GM21390 (cell line): ENCODE measurements around the gene EPHA6.

Experiments
- ATAC-seq: cut with Tn5 transposase; IDR thresholded peaks from one replicate; pipeline ENCODE4 v1.9.1; 2021; ENCODE audit not compliant: unreplicated experiment

EPHA6 gene

GRCh38 chr3:97138914-97139541 lies 324.6 kb downstream of the EPHA6 start:
- no peak for ATAC-seq

GRCh38 chr3:97148931-97149330 lies 334.5 kb downstream of the EPHA6 start:
- ATAC-seq: no peak

GRCh38 chr3:97161169-97161568 lies 346.8 kb downstream of the EPHA6 start:
- ATAC-seq: no peak

GRCh38 chr3:97177242-97177641 lies 362.8 kb downstream of the EPHA6 start:
- ATAC-seq: no peak

- ATAC-seq: no peak
These were observed 367.3 kb downstream of the EPHA6 start for GRCh38 chr3:97181704-97182103.

GRCh38 chr3:97187771-97188170 lies 373.4 kb downstream of the EPHA6 start:
- ATAC-seq: no peak

- no peak for ATAC-seq
These were observed 375.4 kb downstream of the EPHA6 start for GRCh38 chr3:97189835-97190234.

- no peak for ATAC-seq
These were observed 382.7 kb downstream of the EPHA6 start for GRCh38 chr3:97197083-97197482.

GRCh38 chr3:97197830-97198229 lies 383.4 kb downstream of the EPHA6 start:
- ATAC-seq: no peak

- no peak for ATAC-seq
These were observed 386.0 kb downstream of the EPHA6 start for GRCh38 chr3:97200387-97200786.

GRCh38 chr3:97201814-97202213 lies 387.4 kb downstream of the EPHA6 start:
- ATAC-seq: no peak

GRCh38 chr3:97228966-97229365 lies 414.6 kb downstream of the EPHA6 start:
- no peak for ATAC-seq

- no peak for ATAC-seq
These were observed 416.1 kb downstream of the EPHA6 start for GRCh38 chr3:97230486-97230885.

- ATAC-seq: no peak
These were observed 418.1 kb downstream of the EPHA6 start for GRCh38 chr3:97232393-97233034.

GRCh38 chr3:97235179-97235578 lies 420.8 kb downstream of the EPHA6 start:
- ATAC-seq: no peak

- ATAC-seq: no peak
These were observed 421.4 kb downstream of the EPHA6 start for GRCh38 chr3:97235611-97236315.

GRCh38 chr3:97241417-97241816 lies 427.0 kb downstream of the EPHA6 start:
- ATAC-seq: no peak

- no peak for ATAC-seq
These were observed 431.0 kb downstream of the EPHA6 start for GRCh38 chr3:97245201-97245910.

GRCh38 chr3:97256060-97256459 lies 441.7 kb downstream of the EPHA6 start:
- no peak for ATAC-seq

GRCh38 chr3:97257942-97258697 lies 443.7 kb downstream of the EPHA6 start:
- no peak for ATAC-seq

GRCh38 chr3:97259263-97259662 lies 444.9 kb downstream of the EPHA6 start:
- ATAC-seq: no peak
